BJ (cell line): Measurements from ENCODE around the gene KIF22. TPM values are rescaled to one million over a fixed set of nuclear protein-coding genes. Genes with fewer than 3 reads are reported as not detected.
"Not testable (repeated sequence)": the region's sequence is repeated elsewhere in the genome, so short reads cannot be mapped to it uniquely, and the experiment has no call there.

ENCODE experiments used
- CTCF ChIA-PET: fragments of 350-600 bp; formaldehyde crosslinking; extraction: SDS; loops from one replicate; lab custom pipeline; 2021; ENCODE audit warnings: antibody characterized with exemption, inconsistent platforms; lab: Yijun Ruan, JAX
- POLR2A ChIA-PET: fragments of 300-600 bp; sonication (Branson Sonifier 250); formaldehyde crosslinking; extraction: SDS; loops from one replicate; lab custom pipeline; 2021; ENCODE audit warnings: antibody characterized with exemption; lab: Charles Lee
- DNase-seq: peaks from one replicate; pipeline ENCODE4 v3.0.0-alpha.2; 2011; ENCODE audit warnings: low read depth
- H3K27me3 ChIP-seq: 2 replicates; pipeline ENCODE4 v1.6.0; 2011; ENCODE audit warnings: low read length; ENCODE audit not compliant: control insufficient read depth, insufficient read depth
- H3K36me3 ChIP-seq: 2 replicates; pipeline ENCODE4 v1.5.1; 2011; ENCODE audit warnings: low read length; ENCODE audit not compliant: control insufficient read depth, insufficient read depth
- H3K4me3 ChIP-seq: 2 replicates; pipeline ENCODE4 v1.5.1; 2011; ENCODE audit warnings: low read depth, mild to moderate bottlenecking, control low read depth, low read length
- polyA plus RNA-seq: library from polyadenylated mRNA; depleted of rRNA; stranded (reverse); fragments of >200 nt; gene quantifications from 2 replicates; pipeline ENCODE4 v1.2.3, GENCODE V29; 2011
- TF ChIP-seq, protein P1 (sequence below): IDR thresholded peaks from 2 replicates; pipeline ENCODE4 v1.5.1; 2011; ENCODE audit warnings: low read depth, mild to moderate bottlenecking, control low read depth, inconsistent platforms, low read length, moderate library complexity; ENCODE audit not compliant: insufficient read depth

Gene KIF22
- polyA plus RNA-seq, 1 experiment, result 68.3 TPM

- Histone ChIP-seq H3K36me3 (no peaks in the 10 kb centered on the region), H3K27me3 (peaks cover 7% of the 10 kb centered on the region), H3K4me3 (no peak overlapping the region)
- no peak for DNase-seq
- TF ChIP-seq, protein P1, sequence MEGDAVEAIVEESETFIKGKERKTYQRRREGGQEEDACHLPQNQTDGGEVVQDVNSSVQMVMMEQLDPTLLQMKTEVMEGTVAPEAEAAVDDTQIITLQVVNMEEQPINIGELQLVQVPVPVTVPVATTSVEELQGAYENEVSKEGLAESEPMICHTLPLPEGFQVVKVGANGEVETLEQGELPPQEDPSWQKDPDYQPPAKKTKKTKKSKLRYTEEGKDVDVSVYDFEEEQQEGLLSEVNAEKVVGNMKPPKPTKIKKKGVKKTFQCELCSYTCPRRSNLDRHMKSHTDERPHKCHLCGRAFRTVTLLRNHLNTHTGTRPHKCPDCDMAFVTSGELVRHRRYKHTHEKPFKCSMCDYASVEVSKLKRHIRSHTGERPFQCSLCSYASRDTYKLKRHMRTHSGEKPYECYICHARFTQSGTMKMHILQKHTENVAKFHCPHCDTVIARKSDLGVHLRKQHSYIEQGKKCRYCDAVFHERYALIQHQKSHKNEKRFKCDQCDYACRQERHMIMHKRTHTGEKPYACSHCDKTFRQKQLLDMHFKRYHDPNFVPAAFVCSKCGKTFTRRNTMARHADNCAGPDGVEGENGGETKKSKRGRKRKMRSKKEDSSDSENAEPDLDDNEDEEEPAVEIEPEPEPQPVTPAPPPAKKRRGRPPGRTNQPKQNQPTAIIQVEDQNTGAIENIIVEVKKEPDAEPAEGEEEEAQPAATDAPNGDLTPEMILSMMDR, result no peak
- CTCF ChIA-PET, result interaction anchor here (0.7 to 1.7 kb wide), 2 partner anchors 14 to 28 kb away, joined by 3 to 4 read pairs; no protein-coding TSS in a partner anchor
- POLR2A ChIA-PET, result no interaction called here
Measured at GRCh38 chr16:29769507-29769906, 21.0 kb upstream of the KIF22 start.

DNA sequence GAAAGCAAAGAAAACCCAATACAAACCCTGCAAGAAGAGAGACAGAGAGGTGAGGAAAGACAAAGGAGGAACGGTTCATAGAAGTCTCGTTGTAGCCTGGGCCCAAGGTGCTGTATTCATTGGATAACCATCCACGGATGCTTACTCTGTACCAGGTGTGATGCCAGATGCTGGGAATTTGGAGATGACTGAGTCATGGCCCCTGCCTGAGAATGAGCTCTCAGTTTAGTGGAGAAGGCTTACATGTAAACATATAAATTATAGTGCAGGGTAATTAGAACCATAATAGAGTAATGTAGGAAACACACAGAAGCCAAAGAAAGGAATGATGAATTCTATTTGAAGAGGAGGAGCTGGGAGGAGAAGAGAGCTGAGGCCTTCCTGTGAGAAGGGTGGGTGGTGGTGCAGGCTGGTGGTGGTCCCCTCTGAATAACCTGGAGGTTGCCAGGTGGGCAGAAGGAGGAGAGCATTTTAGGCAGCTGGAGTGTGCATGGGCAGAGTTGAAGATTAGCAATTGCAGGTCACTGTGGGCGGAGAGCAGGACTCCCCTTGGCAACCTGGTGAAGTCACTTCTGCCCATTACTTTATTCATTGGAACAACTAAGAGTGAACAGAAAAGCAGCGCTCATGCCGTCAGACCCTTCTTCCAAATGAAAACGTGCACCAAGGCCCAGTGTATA is 20.2 kb upstream of the KIF22 start:
- Histone ChIP-seq H3K27me3 (peaks cover 6% of the 10 kb centered on the region), H3K4me3 (no peak overlapping the region), H3K36me3 (no peaks in the 10 kb centered on the region)
- ChIA-PET POLR2A (no interaction called here), CTCF (interaction anchor here (1.0 to 1.7 kb wide), 2 partner anchors 13 to 20 kb away, joined by 3 to 4 read pairs; partner anchors contain the start of gene KIF22)
- no peak for DNase-seq
- TF ChIP-seq, protein P1, result no peak

- H3K4me3 ChIP-seq, H3K36me3 ChIP-seq, H3K27me3 ChIP-seq, DNase-seq, POLR2A ChIA-PET: not testable (repeated sequence)
- CTCF ChIA-PET, result interaction anchor here (1.1 to 1.5 kb wide), 2 partner anchors 13 to 18 kb away, joined by 3 to 4 read pairs; no protein-coding TSS in a partner anchor
Measured at GRCh38 chr16:29772330-29772729, 18.2 kb upstream of the KIF22 start.

DNA sequence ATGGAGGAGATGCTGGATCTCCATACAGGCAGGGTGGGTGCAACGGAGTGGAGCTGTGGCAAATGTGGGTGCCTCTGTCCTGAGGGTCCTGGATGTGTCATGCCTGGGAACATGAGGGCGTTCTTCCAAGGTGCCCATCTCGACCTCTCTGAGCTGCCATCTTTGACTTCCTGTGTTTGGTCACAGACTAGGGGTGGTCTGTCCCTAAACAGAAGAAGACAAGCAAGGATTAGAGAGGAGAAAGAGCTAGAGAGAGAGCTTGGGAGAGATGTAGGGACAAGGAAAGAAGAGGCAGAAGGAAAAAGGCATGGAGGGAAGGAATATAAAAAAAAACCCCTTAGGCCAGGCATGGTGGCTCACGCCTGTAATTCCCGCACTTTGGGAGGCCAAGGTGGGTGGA is 15.8 kb upstream of the KIF22 start:
- ChIA-PET CTCF (interaction anchor here (0.6 to 2.0 kb wide), 4 partner anchors 10 to 60 kb away, joined by 3 to 11 read pairs (median 3); partner anchors contain the start of gene KIF22), POLR2A (no interaction called here)
- Histone ChIP-seq H3K36me3 (no peaks in the 10 kb centered on the region), H3K27me3 (peaks cover 6% of the 10 kb centered on the region), H3K4me3 (no peak overlapping the region)
- no peak for DNase-seq
- TF ChIP-seq, protein P1, result no peak

DNA sequence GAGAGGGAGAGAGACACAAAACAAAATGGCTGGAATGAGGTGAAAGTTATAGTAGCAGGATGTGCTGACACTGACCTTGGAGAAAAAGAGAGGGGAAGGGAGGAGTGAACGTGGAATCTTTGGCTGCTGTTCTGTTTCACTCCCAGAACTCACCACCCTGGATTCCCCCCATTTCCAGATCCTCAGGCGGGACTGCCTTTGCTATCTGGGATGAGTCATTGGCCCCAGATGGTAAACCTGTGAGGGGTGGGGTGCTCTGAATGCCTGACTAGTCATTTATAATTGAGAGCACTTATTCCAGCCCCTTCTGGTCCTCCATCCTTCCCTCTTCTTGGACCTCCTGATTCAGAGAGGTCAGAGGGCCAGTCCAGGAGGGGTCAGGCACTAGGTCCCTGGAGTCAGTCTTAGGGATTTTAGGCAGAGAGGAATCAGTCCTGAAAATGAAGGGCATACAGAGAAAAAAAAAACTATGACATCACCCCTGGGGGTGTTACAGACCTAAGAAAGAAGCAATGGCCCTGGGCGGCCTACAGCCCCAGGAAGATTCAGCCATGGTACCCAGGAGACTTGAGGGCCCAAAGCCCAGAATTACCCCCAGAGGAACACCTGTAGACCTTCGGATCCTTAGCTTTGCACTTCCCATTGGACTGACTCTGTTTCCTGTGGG is 14.7 kb upstream of the KIF22 start:
- Histone ChIP-seq H3K4me3 (no peak overlapping the region), H3K36me3 (no peaks in the 10 kb centered on the region), H3K27me3 (peaks cover 2% of the 10 kb centered on the region; the same call in 1 of the 2 replicates)
- ChIA-PET CTCF (interaction anchor here (1.0 kb wide), 2 partner anchors 9 to 37 kb away, joined by 3 read pairs; no protein-coding TSS in a partner anchor), POLR2A (no interaction called here)
- no peak for DNase-seq
- TF ChIP-seq, protein P1, result no peak
